Measurements from ENCODE around the gene HSF4.
"Not testable (repeated sequence)": the region's sequence is repeated elsewhere in the genome, so short reads cannot be mapped to it uniquely, and the experiment has no call there.

The HSF4 gene, protein sequence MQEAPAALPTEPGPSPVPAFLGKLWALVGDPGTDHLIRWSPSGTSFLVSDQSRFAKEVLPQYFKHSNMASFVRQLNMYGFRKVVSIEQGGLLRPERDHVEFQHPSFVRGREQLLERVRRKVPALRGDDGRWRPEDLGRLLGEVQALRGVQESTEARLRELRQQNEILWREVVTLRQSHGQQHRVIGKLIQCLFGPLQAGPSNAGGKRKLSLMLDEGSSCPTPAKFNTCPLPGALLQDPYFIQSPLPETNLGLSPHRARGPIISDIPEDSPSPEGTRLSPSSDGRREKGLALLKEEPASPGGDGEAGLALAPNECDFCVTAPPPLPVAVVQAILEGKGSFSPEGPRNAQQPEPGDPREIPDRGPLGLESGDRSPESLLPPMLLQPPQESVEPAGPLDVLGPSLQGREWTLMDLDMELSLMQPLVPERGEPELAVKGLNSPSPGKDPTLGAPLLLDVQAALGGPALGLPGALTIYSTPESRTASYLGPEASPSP

DNA sequence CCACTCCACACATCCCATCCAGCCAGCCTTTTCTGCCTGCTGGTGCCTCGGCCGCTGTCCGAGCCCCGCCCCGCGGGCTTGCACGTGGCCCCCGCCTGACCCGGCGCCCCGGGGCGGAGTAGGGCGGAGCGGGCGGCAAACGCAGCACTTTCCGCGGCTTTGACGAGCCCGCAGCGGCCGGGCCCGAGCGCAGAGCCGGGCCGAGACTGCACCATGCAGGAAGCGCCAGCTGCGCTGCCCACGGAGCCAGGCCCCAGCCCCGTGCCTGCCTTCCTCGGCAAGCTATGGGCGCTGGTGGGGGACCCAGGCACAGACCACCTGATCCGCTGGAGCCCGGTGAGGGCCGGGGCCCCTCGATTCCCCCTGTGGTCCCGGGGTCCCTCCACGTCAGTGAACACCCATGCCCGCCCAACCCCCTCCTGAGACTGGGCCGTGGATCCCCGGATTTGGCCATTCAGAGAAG, at the start of gene HSF4:
TSS of gene HSF4 (plus strand) at position 147 of the 463 bp plus-strand sequence. CDS start at position 214, 67 bp downstream.
- peaks cover 100% of the 10 kb centered on the region for H3K27me3 ChIP-seq (ENCODE audit: control insufficient read depth, insufficient read depth, low read length)
- H3K36me3 ChIP-seq (ENCODE audit: control insufficient read depth, insufficient read depth, low read length): no peaks in the 10 kb centered on the region
- H3K9me3 ChIP-seq (ENCODE audit: control insufficient read depth, insufficient read depth, low read depth, low read length): no peaks in the 10 kb centered on the region
- H3K4me1 ChIP-seq (ENCODE audit: control insufficient read depth, insufficient read depth, low read length): peaks cover 14% of the 10 kb centered on the region
- H3K27ac ChIP-seq (ENCODE audit: low read depth, low read length): no peak within 1 kb of the TSS
- H3K9ac ChIP-seq (ENCODE audit: low read length): no peak within 1 kb of the TSS
- peak within 1 kb of the TSS; percentile 55 for H3K4me3 ChIP-seq (ENCODE audit: low read depth, low read length)

GRCh38 chr16:67114793-67115192, 49.8 kb upstream of the HSF4 start:
- H3K36me3 ChIP-seq (ENCODE audit: control insufficient read depth, insufficient read depth, low read length): peaks cover 2% of the 10 kb centered on the region; the same call in 1 of the 2 replicates
- H3K9me3 ChIP-seq (ENCODE audit: control insufficient read depth, insufficient read depth, low read depth, low read length): no peaks in the 10 kb centered on the region
- no peak overlapping the region for H3K9ac ChIP-seq (ENCODE audit: low read length)
- H3K27ac ChIP-seq (ENCODE audit: low read depth, low read length): no peak overlapping the region
- H3K4me1 ChIP-seq (ENCODE audit: control insufficient read depth, insufficient read depth, low read length): 0 out of 2 replicates have a peak, but pooled peaks cover 3% of the 10 kb centered on the region
- no peak overlapping the region for H3K4me3 ChIP-seq (ENCODE audit: low read depth, low read length)
- H3K27me3 ChIP-seq (ENCODE audit: control insufficient read depth, insufficient read depth, low read length): no peaks in the 10 kb centered on the region

GRCh38 chr16:67115639-67116038, 48.9 kb upstream of the HSF4 start:
- Histone ChIP-seq H3K4me3 (ENCODE audit: low read depth, low read length) (no peak overlapping the region), H3K27me3 (ENCODE audit: control insufficient read depth, insufficient read depth, low read length) (no peaks in the 10 kb centered on the region), H3K36me3 (ENCODE audit: control insufficient read depth, insufficient read depth, low read length) (peaks cover 10% of the 10 kb centered on the region), H3K9me3 (ENCODE audit: control insufficient read depth, insufficient read depth, low read depth, low read length) (no peaks in the 10 kb centered on the region), H3K9ac (ENCODE audit: low read length) (no peak overlapping the region), H3K27ac (ENCODE audit: low read depth, low read length) (no peak overlapping the region), H3K4me1 (ENCODE audit: control insufficient read depth, insufficient read depth, low read length) (0 out of 2 replicates have a peak, but pooled peaks cover 3% of the 10 kb centered on the region)

GRCh38 chr16:67116388-67117311, 47.9 kb upstream of the HSF4 start:
- H3K27me3 ChIP-seq (ENCODE audit: control insufficient read depth, insufficient read depth, low read length): no peaks in the 10 kb centered on the region
- H3K9ac ChIP-seq (ENCODE audit: low read length): no peak overlapping the region
- H3K4me3 ChIP-seq (ENCODE audit: low read depth, low read length): no peak overlapping the region
- no peaks in the 10 kb centered on the region for H3K4me1 ChIP-seq (ENCODE audit: control insufficient read depth, insufficient read depth, low read length)
- H3K27ac ChIP-seq (ENCODE audit: low read depth, low read length): no peak overlapping the region
- H3K36me3 ChIP-seq (ENCODE audit: control insufficient read depth, insufficient read depth, low read length): peaks cover 16% of the 10 kb centered on the region
- H3K9me3 ChIP-seq (ENCODE audit: control insufficient read depth, insufficient read depth, low read depth, low read length): no peaks in the 10 kb centered on the region

DNA sequence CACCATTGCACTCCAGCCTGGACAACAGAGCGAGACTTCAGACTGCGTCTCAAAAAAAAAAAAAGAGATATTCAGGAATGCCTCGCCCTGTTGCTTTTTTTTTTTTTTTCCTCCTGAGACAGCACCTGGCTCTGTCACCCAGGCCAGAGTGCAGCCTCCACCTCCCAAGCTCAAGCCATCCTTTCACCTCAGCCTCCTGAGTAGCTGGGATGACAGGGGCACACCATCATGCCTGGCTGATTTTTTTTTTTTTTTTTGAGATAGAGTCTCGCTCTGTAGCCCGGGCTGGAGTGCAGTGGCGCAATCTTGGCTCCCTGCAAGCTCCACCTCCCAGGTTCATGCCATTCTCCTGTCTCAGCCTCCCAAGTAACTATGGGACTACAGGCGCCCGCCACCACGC, 46.8 kb upstream of the HSF4 start:
- no peak overlapping the region for H3K4me3 ChIP-seq (ENCODE audit: low read depth, low read length)
- no peaks in the 10 kb centered on the region for H3K4me1 ChIP-seq (ENCODE audit: control insufficient read depth, insufficient read depth, low read length)
- no peaks in the 10 kb centered on the region for H3K27me3 ChIP-seq (ENCODE audit: control insufficient read depth, insufficient read depth, low read length)
- peaks cover 25% of the 10 kb centered on the region for H3K36me3 ChIP-seq (ENCODE audit: control insufficient read depth, insufficient read depth, low read length)
- no peak overlapping the region for H3K27ac ChIP-seq (ENCODE audit: low read depth, low read length)
- H3K9me3 ChIP-seq (ENCODE audit: control insufficient read depth, insufficient read depth, low read depth, low read length): no peaks in the 10 kb centered on the region
- H3K9ac ChIP-seq (ENCODE audit: low read length): no peak overlapping the region

GRCh38 chr16:67120025-67120424, 44.5 kb upstream of the HSF4 start:
- Histone ChIP-seq H3K4me1 (ENCODE audit: control insufficient read depth, insufficient read depth, low read length) (no peaks in the 10 kb centered on the region), H3K36me3 (ENCODE audit: control insufficient read depth, insufficient read depth, low read length) (peaks cover 38% of the 10 kb centered on the region), H3K27ac (ENCODE audit: low read depth, low read length) (no peak overlapping the region), H3K27me3 (ENCODE audit: control insufficient read depth, insufficient read depth, low read length) (no peaks in the 10 kb centered on the region), H3K4me3 (ENCODE audit: low read depth, low read length) (no peak overlapping the region), H3K9ac (ENCODE audit: low read length) (no peak overlapping the region), H3K9me3 (ENCODE audit: control insufficient read depth, insufficient read depth, low read depth, low read length) (no peaks in the 10 kb centered on the region)

- H3K4me1 ChIP-seq (ENCODE audit: control insufficient read depth, insufficient read depth, low read length); H3K27ac ChIP-seq (ENCODE audit: low read depth, low read length); H3K4me3 ChIP-seq (ENCODE audit: low read depth, low read length); H3K9ac ChIP-seq (ENCODE audit: low read length); H3K27me3 ChIP-seq (ENCODE audit: control insufficient read depth, insufficient read depth, low read length); H3K9me3 ChIP-seq (ENCODE audit: control insufficient read depth, insufficient read depth, low read depth, low read length): not testable (repeated sequence)
- H3K36me3 ChIP-seq (ENCODE audit: control insufficient read depth, insufficient read depth, low read length): peaks cover 44% of the 10 kb centered on the region
Measured at GRCh38 chr16:67122799-67123198, 41.7 kb upstream of the HSF4 start.

DNA sequence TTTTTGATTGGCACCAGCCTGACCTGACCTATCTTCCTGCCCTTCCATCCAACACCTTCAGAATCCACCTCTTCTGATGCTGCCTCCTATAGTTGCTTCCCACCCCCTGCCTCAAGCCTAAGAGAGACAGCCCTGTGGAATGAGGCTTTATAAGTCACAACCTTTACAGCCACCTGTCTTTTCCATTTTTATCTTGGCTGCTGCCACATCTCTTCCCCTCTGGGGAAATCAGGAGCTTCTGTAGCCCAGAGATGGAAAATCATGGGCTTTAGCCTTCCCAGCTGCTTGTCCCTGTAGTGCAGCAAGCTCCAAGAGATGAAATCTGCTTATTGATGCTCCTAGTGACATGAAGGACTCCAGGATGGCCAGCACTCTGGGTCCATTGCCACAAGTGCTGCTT, 36.1 kb upstream of the HSF4 start:
- Histone ChIP-seq H3K9me3 (ENCODE audit: control insufficient read depth, insufficient read depth, low read depth, low read length) (no peaks in the 10 kb centered on the region), H3K36me3 (ENCODE audit: control insufficient read depth, insufficient read depth, low read length) (peaks cover 50% of the 10 kb centered on the region), H3K27me3 (ENCODE audit: control insufficient read depth, insufficient read depth, low read length) (no peaks in the 10 kb centered on the region), H3K9ac (ENCODE audit: low read length) (no peak overlapping the region), H3K27ac (ENCODE audit: low read depth, low read length) (no peak overlapping the region), H3K4me1 (ENCODE audit: control insufficient read depth, insufficient read depth, low read length) (no peaks in the 10 kb centered on the region), H3K4me3 (ENCODE audit: low read depth, low read length) (no peak overlapping the region)

DNA sequence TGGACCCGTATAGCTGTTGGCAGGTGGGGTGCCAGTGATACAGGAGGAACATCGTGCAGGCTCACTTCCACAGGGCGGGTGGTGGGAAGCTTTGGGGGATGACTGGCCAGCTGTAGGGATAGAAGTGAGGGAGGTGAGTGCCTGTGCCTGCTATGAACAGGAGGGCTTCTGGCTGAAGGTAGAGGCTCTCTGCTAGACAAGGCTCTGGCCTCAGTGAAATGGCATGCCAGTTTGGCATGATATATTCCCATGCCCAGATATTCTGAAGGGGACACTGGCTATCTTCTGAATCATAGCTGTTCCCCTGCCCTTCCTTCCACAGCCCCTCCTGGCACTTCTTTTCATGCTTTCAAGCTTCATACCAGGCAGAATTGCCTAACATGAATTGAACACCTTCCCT, 35.7 kb upstream of the HSF4 start:
- Histone ChIP-seq H3K27ac (ENCODE audit: low read depth, low read length) (no peak overlapping the region), H3K9ac (ENCODE audit: low read length) (no peak overlapping the region), H3K36me3 (ENCODE audit: control insufficient read depth, insufficient read depth, low read length) (peaks cover 48% of the 10 kb centered on the region), H3K9me3 (ENCODE audit: control insufficient read depth, insufficient read depth, low read depth, low read length) (no peaks in the 10 kb centered on the region), H3K4me1 (ENCODE audit: control insufficient read depth, insufficient read depth, low read length) (no peaks in the 10 kb centered on the region), H3K4me3 (ENCODE audit: low read depth, low read length) (no peak overlapping the region), H3K27me3 (ENCODE audit: control insufficient read depth, insufficient read depth, low read length) (no peaks in the 10 kb centered on the region)

DNA sequence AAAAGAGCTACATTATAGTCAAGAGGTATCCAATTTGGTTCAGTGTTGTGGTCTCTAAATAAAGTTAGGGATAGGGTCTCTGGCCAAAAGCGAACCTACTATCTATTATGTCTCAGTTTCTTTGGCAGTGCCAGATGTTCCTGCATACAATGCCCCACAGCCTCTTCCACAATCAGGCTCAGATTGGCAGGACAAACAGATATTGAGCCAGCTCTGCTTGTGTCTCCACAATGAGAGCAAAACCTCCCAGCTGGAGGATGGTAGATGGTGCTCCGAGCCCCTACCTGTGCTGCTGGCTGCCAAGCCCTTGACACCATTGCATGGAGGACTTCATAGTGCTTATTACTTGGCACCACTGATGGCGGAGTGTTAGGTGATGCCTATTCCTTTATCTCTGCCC, 35.1 kb upstream of the HSF4 start:
- no peak overlapping the region for H3K9ac ChIP-seq (ENCODE audit: low read length)
- no peak overlapping the region for H3K4me3 ChIP-seq (ENCODE audit: low read depth, low read length)
- no peaks in the 10 kb centered on the region for H3K9me3 ChIP-seq (ENCODE audit: control insufficient read depth, insufficient read depth, low read depth, low read length)
- no peak overlapping the region for H3K27ac ChIP-seq (ENCODE audit: low read depth, low read length)
- no peaks in the 10 kb centered on the region for H3K4me1 ChIP-seq (ENCODE audit: control insufficient read depth, insufficient read depth, low read length)
- no peaks in the 10 kb centered on the region for H3K27me3 ChIP-seq (ENCODE audit: control insufficient read depth, insufficient read depth, low read length)
- peaks cover 49% of the 10 kb centered on the region for H3K36me3 ChIP-seq (ENCODE audit: control insufficient read depth, insufficient read depth, low read length)

DNA sequence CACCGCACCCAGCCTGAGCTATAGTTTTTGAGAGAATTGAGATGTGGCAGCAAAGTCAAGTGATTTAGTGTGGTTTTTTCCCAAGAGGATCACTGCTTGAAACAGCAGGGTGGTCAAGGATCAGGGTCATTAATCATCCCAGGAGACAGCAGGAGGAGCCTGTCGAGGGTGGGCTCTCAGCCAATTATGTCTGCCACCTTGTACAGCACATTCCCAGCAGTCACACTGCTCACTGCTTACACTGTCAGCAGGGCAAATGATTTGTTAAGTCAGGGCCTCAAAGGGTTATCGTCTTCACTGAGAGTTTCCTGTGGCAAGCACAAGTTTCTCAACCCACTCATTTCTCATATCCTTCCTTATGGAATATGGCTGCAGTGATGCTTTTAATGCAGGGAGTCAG, 26.9 kb upstream of the HSF4 start:
- Histone ChIP-seq H3K4me3 (ENCODE audit: low read depth, low read length) (no peak overlapping the region), H3K9me3 (ENCODE audit: control insufficient read depth, insufficient read depth, low read depth, low read length) (no peaks in the 10 kb centered on the region), H3K36me3 (ENCODE audit: control insufficient read depth, insufficient read depth, low read length) (peaks cover 80% of the 10 kb centered on the region), H3K4me1 (ENCODE audit: control insufficient read depth, insufficient read depth, low read length) (no peaks in the 10 kb centered on the region), H3K27ac (ENCODE audit: low read depth, low read length) (no peak overlapping the region), H3K9ac (ENCODE audit: low read length) (no peak overlapping the region), H3K27me3 (ENCODE audit: control insufficient read depth, insufficient read depth, low read length) (no peaks in the 10 kb centered on the region)

All from HUES6 (cell line).